HG02973 (cell line): Measurements from ENCODE around the gene GALNS.
"Not testable (repeated sequence)": the region's sequence is repeated elsewhere in the genome, so short reads cannot be mapped to it uniquely, and the experiment has no call there.

Source experiments
- ATAC-seq: cut with Tn5 transposase; IDR thresholded peaks from one replicate; pipeline ENCODE4 v1.9.1; 2021; ENCODE audit warnings: moderate library complexity; ENCODE audit not compliant: unreplicated experiment

GALNS gene

GRCh38 chr16:88807142-88807625 is 49.6 kb downstream of the GALNS start:
- ATAC-seq: no peak

GRCh38 chr16:88806491-88807111 is 50.1 kb downstream of the GALNS start:
- ATAC-seq: no peak

- no peak for ATAC-seq
Measured at GRCh38 chr16:88805887-88806393, 50.8 kb downstream of the GALNS start.

GRCh38 chr16:88805340-88805715 is 51.4 kb downstream of the GALNS start:
- ATAC-seq: no peak

GRCh38 chr16:88804552-88805339 is 52.0 kb downstream of the GALNS start:
- no peak for ATAC-seq

GRCh38 chr16:88804173-88804551 is 52.6 kb downstream of the GALNS start:
- no peak for ATAC-seq

GRCh38 chr16:88803264-88803987 is 53.3 kb downstream of the GALNS start, which contains the start of gene CDT1:
Gene CDT1, plus strand, starts transcription at chr16:88803789. Its CDS starts 43 bp downstream, at chr16:88803832.
- no peak for ATAC-seq

GRCh38 chr16:88800277-88800592 is 56.5 kb downstream of the GALNS start:
- ATAC-seq: no peak

- ATAC-seq: no peak
Measured at GRCh38 chr16:88799569-88800276, 57.0 kb downstream of the GALNS start.

- ATAC-seq: no peak
Measured at GRCh38 chr16:88798772-88799455, 57.8 kb downstream of the GALNS start.

GRCh38 chr16:88798073-88798472 is 58.7 kb downstream of the GALNS start:
- no peak for ATAC-seq

- ATAC-seq: no peak
Measured at GRCh38 chr16:88796278-88796677, 60.5 kb downstream of the GALNS start.

GRCh38 chr16:88793251-88793954 is 63.3 kb downstream of the GALNS start:
- ATAC-seq: no peak

- ATAC-seq: no peak
Measured at GRCh38 chr16:88792668-88793250, 64.0 kb downstream of the GALNS start.

- ATAC-seq: no peak
Measured at GRCh38 chr16:88792078-88792550, 64.6 kb downstream of the GALNS start.

GRCh38 chr16:88790312-88791211 is 66.2 kb downstream of the GALNS start:
- ATAC-seq: no peak

GRCh38 chr16:88789594-88789993 is 67.2 kb downstream of the GALNS start:
- no peak for ATAC-seq

- ATAC-seq: not testable (repeated sequence)
Measured at GRCh38 chr16:88788749-88789148, 68.0 kb downstream of the GALNS start.
